ENCODE data around the gene FRA10AC1.

GRCh38 chr10:93742633-93743349 lies 40.4 kb upstream of the FRA10AC1 start:
- TF ChIP-seq POLR2A (IDR thresholded peaks at IDR 0.05) (no peak), CTCF (IDR thresholded peaks at IDR 0.05) (no peak)

Measured in testis (tissue), 2 donors.